Mucosa of stomach (tissue), 1 donor: Measurements from ENCODE around the gene RCL1.

Source experiments
- H3K27me3 ChIP-seq: one replicate; pipeline ENCODE4 v1.7.0; 2013; ENCODE audit warnings: mild to moderate bottlenecking, low read length; ENCODE audit not compliant: control insufficient read depth, insufficient read depth
- H3K36me3 ChIP-seq: one replicate; pipeline ENCODE4 v1.7.0; 2013; ENCODE audit warnings: low read length; ENCODE audit not compliant: control insufficient read depth, insufficient read depth
- H3K4me1 ChIP-seq: one replicate; pipeline ENCODE4 v1.7.0; 2013; ENCODE audit warnings: mild to moderate bottlenecking, low read length; ENCODE audit not compliant: control insufficient read depth, insufficient read depth
- H3K4me3 ChIP-seq: one replicate; pipeline ENCODE4 v1.7.0; 2013; ENCODE audit warnings: low read length
- H3K9ac ChIP-seq: one replicate; pipeline ENCODE4 v1.7.0; 2013; ENCODE audit warnings: mild to moderate bottlenecking, low read length, moderate library complexity
- H3K9me3 ChIP-seq: one replicate; pipeline ENCODE4 v1.7.0; 2013; ENCODE audit warnings: mild to moderate bottlenecking, low read length, moderate library complexity; ENCODE audit not compliant: control insufficient read depth
- donor health status: Pancreatic carcinoma.

The RCL1 gene

GRCh38 chr9:4822057-4822456 lies 29.3 kb downstream of the RCL1 start:
- Histone ChIP-seq H3K4me3 (no peak overlapping the region), H3K9me3 (no peaks in the 10 kb centered on the region), H3K4me1 (no peaks in the 10 kb centered on the region), H3K27me3 (no peaks in the 10 kb centered on the region), H3K36me3 (no peaks in the 10 kb centered on the region), H3K9ac (no peak overlapping the region)

GRCh38 chr9:4826417-4827166 lies 33.8 kb downstream of the RCL1 start:
- no peak overlapping the region for H3K9ac ChIP-seq
- peaks cover 10% of the 10 kb centered on the region for H3K4me1 ChIP-seq
- no peaks in the 10 kb centered on the region for H3K9me3 ChIP-seq
- H3K36me3 ChIP-seq = no peaks in the 10 kb centered on the region
- H3K4me3 ChIP-seq = no peak overlapping the region
- no peaks in the 10 kb centered on the region for H3K27me3 ChIP-seq

GRCh38 chr9:4827224-4827623 lies 34.5 kb downstream of the RCL1 start:
- no peak overlapping the region for H3K9ac ChIP-seq

GRCh38 chr9:4828761-4829160 lies 36.0 kb downstream of the RCL1 start:
- Histone ChIP-seq H3K27me3 (no peaks in the 10 kb centered on the region), H3K9me3 (no peaks in the 10 kb centered on the region), H3K4me1 (peaks cover 12% of the 10 kb centered on the region), H3K9ac (no peak overlapping the region), H3K4me3 (no peak overlapping the region), H3K36me3 (no peaks in the 10 kb centered on the region)

More at GRCh38 chr9:4827224-4827623, 34.5 kb downstream of the RCL1 start:
- H3K27me3 ChIP-seq = no peaks in the 10 kb centered on the region
- H3K9me3 ChIP-seq = no peaks in the 10 kb centered on the region
- H3K36me3 ChIP-seq = no peaks in the 10 kb centered on the region
- no peak overlapping the region for H3K4me3 ChIP-seq
- H3K4me1 ChIP-seq = peaks cover 10% of the 10 kb centered on the region

GRCh38 chr9:4829969-4830368 lies 37.2 kb downstream of the RCL1 start:
- Histone ChIP-seq H3K9ac (no peak overlapping the region), H3K27me3 (no peaks in the 10 kb centered on the region), H3K4me1 (peaks cover 15% of the 10 kb centered on the region), H3K9me3 (no peaks in the 10 kb centered on the region), H3K36me3 (no peaks in the 10 kb centered on the region), H3K4me3 (no peak overlapping the region)

- Histone ChIP-seq H3K27me3 (no peaks in the 10 kb centered on the region), H3K36me3 (no peaks in the 10 kb centered on the region), H3K9ac (no peak overlapping the region), H3K4me1 (peaks cover 15% of the 10 kb centered on the region), H3K4me3 (no peak overlapping the region), H3K9me3 (no peaks in the 10 kb centered on the region)
Measured at GRCh38 chr9:4830699-4831098, 38.0 kb downstream of the RCL1 start.

GRCh38 chr9:4831119-4831518 lies 38.4 kb downstream of the RCL1 start:
- Histone ChIP-seq H3K4me3 (no peak overlapping the region), H3K36me3 (no peaks in the 10 kb centered on the region), H3K27me3 (no peaks in the 10 kb centered on the region), H3K9me3 (no peaks in the 10 kb centered on the region), H3K4me1 (peaks cover 15% of the 10 kb centered on the region), H3K9ac (no peak overlapping the region)

- H3K4me1 ChIP-seq = peaks cover 15% of the 10 kb centered on the region
- H3K27me3 ChIP-seq = no peaks in the 10 kb centered on the region
- no peak overlapping the region for H3K9ac ChIP-seq
- no peaks in the 10 kb centered on the region for H3K9me3 ChIP-seq
- no peak overlapping the region for H3K4me3 ChIP-seq
- no peaks in the 10 kb centered on the region for H3K36me3 ChIP-seq
Measured at GRCh38 chr9:4831944-4832343, 39.2 kb downstream of the RCL1 start.

GRCh38 chr9:4832786-4833579 lies 40.2 kb downstream of the RCL1 start:
- Histone ChIP-seq H3K36me3 (no peaks in the 10 kb centered on the region), H3K9ac (no peak overlapping the region), H3K9me3 (no peaks in the 10 kb centered on the region), H3K4me3 (no peak overlapping the region), H3K27me3 (no peaks in the 10 kb centered on the region), H3K4me1 (peaks cover 15% of the 10 kb centered on the region)

- Histone ChIP-seq H3K27me3 (no peaks in the 10 kb centered on the region), H3K36me3 (no peaks in the 10 kb centered on the region), H3K9ac (no peak overlapping the region), H3K4me3 (no peak overlapping the region), H3K9me3 (no peaks in the 10 kb centered on the region), H3K4me1 (peaks cover 11% of the 10 kb centered on the region)
Measured at GRCh38 chr9:4833781-4834560, 41.2 kb downstream of the RCL1 start.

GRCh38 chr9:4836676-4837075 lies 43.9 kb downstream of the RCL1 start:
- Histone ChIP-seq H3K9ac (no peak overlapping the region), H3K36me3 (no peaks in the 10 kb centered on the region), H3K4me3 (no peak overlapping the region), H3K4me1 (peaks cover 5% of the 10 kb centered on the region), H3K9me3 (no peaks in the 10 kb centered on the region), H3K27me3 (no peaks in the 10 kb centered on the region)
